Gastrocnemius medialis (tissue), 4 donors: ENCODE results near the gene INPP5A. TPM values are rescaled to one million over a fixed set of nuclear protein-coding genes. Genes with fewer than 3 reads are reported as not detected.

Experiments used
- ATAC-seq, 2 donors: fragments of 150-250 bp; one replicate each; pipeline ENCODE4 v1.9.1; 2016
- DNase-seq, 2 donors: peaks; one replicate each; pipeline ENCODE4 v3.0.0-alpha.2; 2019
- H3K27ac ChIP-seq, 4 donors: fragments of 200-600 bp; sonication (generic); 1 replicate in 1 of 4; 2 replicates in 3 of 4; pipeline ENCODE4 v1.5.1; 2016 to 2018; ENCODE audit warnings: mild to moderate bottlenecking in 2 of 4, moderate library complexity in 1 of 4
- H3K27me3 ChIP-seq, 3 donors: fragments of 200-600 bp; sonication (generic) in 2 of 3; 1 replicate in 1 of 3; 2 replicates in 2 of 3; pipeline versions ENCODE4 v1.5.1 to v1.6.0; 2016 to 2019; ENCODE audit warnings: mild to moderate bottlenecking in 1 of 3, moderate library complexity in 1 of 3
- H3K36me3 ChIP-seq, 2 donors: fragments of 200-600 bp; sonication (generic) in 1 of 2; one replicate each; pipeline ENCODE4 v1.5.1; 2017 to 2018
- H3K4me1 ChIP-seq, 2 donors: fragments of 200-600 bp; sonication (generic) in 1 of 2; one replicate each; pipeline ENCODE4 v1.5.1; 2016 to 2017; ENCODE audit warnings: mild to moderate bottlenecking in 2 of 2
- H3K4me3 ChIP-seq, 4 donors: fragments of 200-600 bp; sonication (generic) in 3 of 4; 1 replicate in 1 of 4; 2 replicates in 3 of 4; pipeline ENCODE4 v1.5.1; 2016 to 2019; ENCODE audit warnings: mild to moderate bottlenecking in 2 of 4
- H3K9me3 ChIP-seq, 3 donors: fragments of 200-600 bp; sonication (generic) in 2 of 3; 1 replicate in 1 of 3; 2 replicates in 2 of 3; pipeline ENCODE4 v1.5.1; 2016 to 2019
- POLR2A ChIP-seq, 2 donors: fragments of 450-650 bp; IDR thresholded peaks; one replicate each; pipeline ENCODE4 v1.6.1; 2017; ENCODE audit warnings: antibody characterized with exemption in 2 of 2, mild to moderate bottlenecking in 2 of 2, moderate library complexity in 2 of 2
- in situ Hi-C, 4 donors: fragments of 200-750 bp; cut with MboI; loops; one replicate each; pipeline versions ENCODE4 v1.15.0 to v1.8.0; 2017; ENCODE audit warnings: low sequenced_read_pairs in 4 of 4
- intact Hi-C: fragments of 100-400 bp; cut with DNase I; formaldehyde crosslinking; loops from one replicate; pipeline ENCODE4 v1.15.1; 2023; ENCODE audit warnings: low total_unique reads
- total RNA-seq, 4 donors: library from RNA; depleted of rRNA; stranded (reverse); fragments of >200 nt; gene quantifications; one replicate each; pipeline versions ENCODE4 v1.1.0 to v1.2.3, GENCODE V29; 2016
- TF ChIP-seq, protein P1 (sequence below), 5 experiments: fragments of 450-650 bp in 3 of 5; fragments of 200-600 bp in 2 of 5; sonication (generic) in 2 of 5; IDR thresholded peaks in 4 of 5; conservative IDR thresholded peaks in 1 of 5; 1 replicate in 4 of 5; 2 replicates in 1 of 5; pipeline ENCODE4 v1.5.1; 2016 to 2019; ENCODE audit warnings: antibody characterized with exemption in 5 of 5, mild to moderate bottlenecking in 3 of 5, moderate library complexity in 3 of 5

The INPP5A gene
- total RNA-seq, 4 donors from 2014 or later: 74.9 to 107 (median 92.4) TPM

DNA sequence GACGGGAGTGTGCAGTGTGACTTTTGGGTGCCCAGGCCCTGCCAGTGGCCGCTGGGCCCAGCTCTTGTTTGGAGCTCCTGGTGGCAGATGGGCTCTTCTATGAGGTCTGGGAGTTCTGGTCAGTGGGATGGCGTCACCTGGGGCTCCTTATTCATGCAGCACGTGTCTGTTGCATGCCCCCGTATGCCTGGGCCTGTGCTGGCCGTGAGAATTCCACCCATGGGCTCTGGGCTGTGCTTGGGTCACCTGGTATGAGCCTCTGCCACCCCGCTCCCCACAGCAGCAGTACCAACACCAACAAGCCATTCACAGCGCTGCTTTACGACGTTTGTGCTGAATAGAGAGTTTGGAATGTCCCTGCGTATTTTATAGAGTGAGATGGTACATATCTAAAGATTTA, 27.1 kb downstream of the INPP5A start:
- Histone ChIP-seq H3K36me3 (no peaks in the 10 kb centered on the region), H3K27ac (no peak overlapping the region), H3K4me1 (peaks cover 5 to 18% of the 10 kb centered on the region in 2 donors), H3K9me3 (no peaks in the 10 kb centered on the region), H3K4me3 (no peak overlapping the region), H3K27me3 (no peaks in the 10 kb centered on the region)
- ATAC-seq (no peak), DNase-seq (no peak)
- in situ Hi-C loops: no loop called here
- intact Hi-C loops: no loop called here
- TF ChIP-seq, protein P1, sequence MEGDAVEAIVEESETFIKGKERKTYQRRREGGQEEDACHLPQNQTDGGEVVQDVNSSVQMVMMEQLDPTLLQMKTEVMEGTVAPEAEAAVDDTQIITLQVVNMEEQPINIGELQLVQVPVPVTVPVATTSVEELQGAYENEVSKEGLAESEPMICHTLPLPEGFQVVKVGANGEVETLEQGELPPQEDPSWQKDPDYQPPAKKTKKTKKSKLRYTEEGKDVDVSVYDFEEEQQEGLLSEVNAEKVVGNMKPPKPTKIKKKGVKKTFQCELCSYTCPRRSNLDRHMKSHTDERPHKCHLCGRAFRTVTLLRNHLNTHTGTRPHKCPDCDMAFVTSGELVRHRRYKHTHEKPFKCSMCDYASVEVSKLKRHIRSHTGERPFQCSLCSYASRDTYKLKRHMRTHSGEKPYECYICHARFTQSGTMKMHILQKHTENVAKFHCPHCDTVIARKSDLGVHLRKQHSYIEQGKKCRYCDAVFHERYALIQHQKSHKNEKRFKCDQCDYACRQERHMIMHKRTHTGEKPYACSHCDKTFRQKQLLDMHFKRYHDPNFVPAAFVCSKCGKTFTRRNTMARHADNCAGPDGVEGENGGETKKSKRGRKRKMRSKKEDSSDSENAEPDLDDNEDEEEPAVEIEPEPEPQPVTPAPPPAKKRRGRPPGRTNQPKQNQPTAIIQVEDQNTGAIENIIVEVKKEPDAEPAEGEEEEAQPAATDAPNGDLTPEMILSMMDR (IDR thresholded peaks at IDR 0.05 in 4 of 5, conservative IDR thresholded peaks at IDR 0.05 in 1 of 5): no peak
- TF ChIP-seq POLR2A (IDR thresholded peaks at IDR 0.05): no peak

DNA sequence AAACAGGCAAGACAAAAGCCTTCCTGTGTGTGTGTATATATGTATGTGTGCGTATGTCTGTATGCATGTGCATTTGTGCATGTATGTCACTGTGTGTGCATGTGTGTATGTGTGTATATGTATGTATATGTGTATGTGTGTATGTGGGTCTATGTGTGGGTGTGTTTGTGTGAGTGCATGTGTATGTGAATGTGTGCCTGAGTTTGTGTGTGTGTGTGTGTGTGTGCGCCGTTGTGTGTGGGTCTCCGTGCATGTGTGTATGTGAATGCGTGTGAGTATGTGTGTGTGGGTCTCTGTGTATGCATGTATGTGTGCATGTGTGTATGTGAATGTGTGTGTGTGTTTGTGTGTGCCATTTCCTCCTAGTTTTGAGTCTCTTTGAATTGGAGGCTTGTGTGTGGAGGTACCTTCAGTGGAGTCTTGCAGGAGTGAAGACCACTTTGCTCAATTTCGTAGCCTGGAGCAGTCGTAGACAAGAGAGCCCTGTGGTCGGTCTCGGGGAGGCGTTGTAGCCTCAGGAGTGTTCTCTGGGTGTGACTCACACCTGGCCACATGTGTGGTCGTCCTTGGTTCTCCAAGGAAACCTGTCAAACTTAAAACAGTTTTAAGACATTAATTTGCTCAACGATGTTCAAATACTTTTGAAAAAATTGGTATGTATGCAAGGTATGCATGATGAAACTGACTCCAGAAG, 28.1 kb downstream of the INPP5A start:
- TF ChIP-seq, protein P1 (IDR thresholded peaks at IDR 0.05 in 4 of 5, conservative IDR thresholded peaks at IDR 0.05 in 1 of 5): no peak
- no peak for TF ChIP-seq POLR2A (IDR thresholded peaks at IDR 0.05)

DNA sequence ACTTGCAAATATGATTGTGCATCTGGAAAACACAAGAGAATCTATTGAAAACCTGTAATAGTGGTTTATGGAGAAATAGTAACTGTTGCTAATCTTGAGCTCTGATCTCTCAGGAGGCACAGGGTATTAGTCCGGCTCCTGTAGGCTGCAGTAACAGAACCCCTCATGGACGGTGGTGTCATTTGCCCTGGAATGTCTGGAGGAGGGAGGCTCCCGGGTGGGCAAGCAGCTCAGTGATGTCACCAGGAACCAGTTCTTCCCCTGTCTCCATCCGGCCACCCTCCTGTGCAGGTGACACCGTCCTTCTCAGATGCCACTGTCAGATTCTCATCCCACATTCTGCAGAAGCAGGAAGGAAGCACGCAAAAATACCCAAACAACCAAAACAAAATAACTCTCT, 29.3 kb downstream of the INPP5A start:
- intact Hi-C loops: no loop called here
- H3K4me1 ChIP-seq: peaks cover 15 to 34% of the 10 kb centered on the region in 2 donors
- ATAC-seq: no peak
- TF ChIP-seq, protein P1 (IDR thresholded peaks at IDR 0.05 in 4 of 5, conservative IDR thresholded peaks at IDR 0.05 in 1 of 5): no peak
- TF ChIP-seq POLR2A (IDR thresholded peaks at IDR 0.05): no peak
- H3K27ac ChIP-seq: no peak overlapping the region
- H3K27me3 ChIP-seq: no peaks in the 10 kb centered on the region
- H3K4me3 ChIP-seq: no peak overlapping the region
- DNase-seq: no peak
- H3K9me3 ChIP-seq: no peaks in the 10 kb centered on the region
- H3K36me3 ChIP-seq: no peaks in the 10 kb centered on the region
- in situ Hi-C loops: no loop called here

More for the DNA sequence above, 28.1 kb downstream of the INPP5A start:
- DNase-seq (no peak), ATAC-seq (no peak)
- H3K4me3 ChIP-seq: no peak overlapping the region
- intact Hi-C loops: no loop called here
- in situ Hi-C loops: no loop called here
- no peak overlapping the region for H3K27ac ChIP-seq
- H3K36me3 ChIP-seq: no peaks in the 10 kb centered on the region
- H3K27me3 ChIP-seq: no peaks in the 10 kb centered on the region
- peaks cover 5 to 21% of the 10 kb centered on the region in 2 donors for H3K4me1 ChIP-seq
- H3K9me3 ChIP-seq: no peaks in the 10 kb centered on the region

DNA sequence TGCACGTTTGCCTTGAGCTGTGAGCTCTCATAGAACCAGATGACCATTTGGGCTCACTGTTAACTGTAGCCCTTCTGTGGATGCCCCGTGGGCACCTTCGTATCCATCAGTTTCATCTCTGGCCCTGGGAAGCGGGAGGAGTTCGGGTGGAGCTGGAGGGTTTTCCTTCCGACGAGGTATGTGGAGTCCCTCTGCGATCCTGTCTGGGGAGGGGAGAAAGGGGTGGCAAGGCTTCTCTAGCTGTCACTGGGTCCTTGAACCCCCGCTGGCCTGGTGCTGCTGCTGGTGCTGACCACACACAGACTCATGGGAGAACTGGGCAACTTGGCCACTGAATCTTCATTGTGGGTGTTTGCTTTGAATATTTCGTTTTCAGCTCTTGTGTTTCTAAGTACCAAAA, 32.7 kb downstream of the INPP5A start:
- in situ Hi-C loops (no loop called here), intact Hi-C loops (loop anchor here (10.0 kb wide), 1 partner anchor 175 kb away; the partner anchor contains the start of gene PWWP2B)
- Histone ChIP-seq H3K4me3 (no peak overlapping the region), H3K27me3 (no peaks in the 10 kb centered on the region), H3K9me3 (no peaks in the 10 kb centered on the region), H3K27ac (no peak overlapping the region), H3K36me3 (no peaks in the 10 kb centered on the region), H3K4me1 (peaks cover 28 to 42% of the 10 kb centered on the region in 2 donors)
- DNase-seq (no peak), ATAC-seq (no peak)
- TF ChIP-seq, protein P1 (IDR thresholded peaks at IDR 0.05 in 4 of 5, conservative IDR thresholded peaks at IDR 0.05 in 1 of 5): no peak
- TF ChIP-seq POLR2A (IDR thresholded peaks at IDR 0.05): no peak
